HG02623 (cell line): ENCODE results near the gene DYTN.

Experiments used
- ATAC-seq: cut with Tn5 transposase; IDR thresholded peaks from one replicate; pipeline ENCODE4 v1.9.1; 2021; ENCODE audit warnings: moderate library complexity; ENCODE audit not compliant: unreplicated experiment

DYTN gene

GRCh38 chr2:206615417-206616089 lies 102.6 kb downstream of the DYTN start:
- no peak for ATAC-seq

- ATAC-seq, result no peak
Measured at GRCh38 chr2:206614811-206615210, 103.4 kb downstream of the DYTN start.

GRCh38 chr2:206611736-206612135 lies 106.5 kb downstream of the DYTN start:
- no peak for ATAC-seq

- ATAC-seq, result no peak
Measured at GRCh38 chr2:206611191-206611590, 107.0 kb downstream of the DYTN start.

- no peak for ATAC-seq
Measured at GRCh38 chr2:206610451-206610850, 107.7 kb downstream of the DYTN start.

- no peak for ATAC-seq
Measured at GRCh38 chr2:206603243-206603642, 115.0 kb downstream of the DYTN start.
